Testis (tissue), 3 donors: Measurements from ENCODE around the gene RIPPLY3. TPM values are rescaled to one million over a fixed set of nuclear protein-coding genes. Genes with fewer than 3 reads are reported as not detected.
"Not testable (repeated sequence)": the region's sequence is repeated elsewhere in the genome, so short reads cannot be mapped to it uniquely, and the experiment has no call there.

ENCODE experiments used
- DNase-seq: peaks from one replicate; pipeline ENCODE4 v3.0.0-alpha.2; 2019
- H3K27ac ChIP-seq, 2 donors: fragments of 200-600 bp; sonication (generic); one replicate each; pipeline ENCODE4 v1.5.1; 2019
- H3K27me3 ChIP-seq: fragments of 200-600 bp; sonication (generic); one replicate; pipeline ENCODE4 v1.5.1; 2019
- H3K36me3 ChIP-seq: fragments of 200-600 bp; sonication (generic); one replicate; pipeline ENCODE4 v1.5.1; 2017; ENCODE audit warnings: low read depth; ENCODE audit errors: missing control alignments
- H3K4me1 ChIP-seq: fragments of 200-600 bp; sonication (generic); one replicate; pipeline ENCODE4 v1.5.1; 2019
- H3K4me3 ChIP-seq, 2 donors: fragments of 200-600 bp; sonication (generic); one replicate each; pipeline ENCODE4 v1.5.1; 2017 to 2019
- H3K9me3 ChIP-seq: fragments of 200-600 bp; sonication (generic); one replicate; pipeline ENCODE4 v1.5.1; 2017
- POLR2A ChIP-seq: fragments of 450-650 bp; IDR thresholded peaks from one replicate; pipeline ENCODE4 v1.6.1; 2017; ENCODE audit warnings: antibody characterized with exemption, mild to moderate bottlenecking, moderate library complexity
- WGBS, 2 donors: methylation state at CpG; one replicate each; pipeline ENCODE4 v1.1.5; 2018; 5-methylcytosine and 5-hydroxymethylcytosine counted together
- intact Hi-C: fragments of 100-400 bp; cut with DNase I; formaldehyde crosslinking; loops from one replicate; pipeline ENCODE4 v1.15.1; 2023; ENCODE audit warnings: low total_unique reads
- polyA plus RNA-seq: library from polyadenylated mRNA; stranded (reverse); fragments of 350-450 nt; fragmentation: Illumina TruSeq; extraction: RNeasy Lipid Tissue Mini Kit (QIAGEN cat#74804); gene quantifications from one replicate; pipeline ENCODE4 v1.2.3, GENCODE V29; 2014; ENCODE audit warnings: low read depth, low replicate concordance; ENCODE audit not compliant: insufficient read depth
- total RNA-seq, 2 donors: library from RNA; depleted of rRNA; stranded (reverse); fragments of >200 nt; gene quantifications; one replicate each; pipeline ENCODE4 v1.2.3, GENCODE V29; 2016
- TF ChIP-seq, protein P1 (sequence below), 3 experiments: fragments of 450-650 bp in 2 of 3; fragments of 200-600 bp in 1 of 3; sonication (generic) in 1 of 3; IDR thresholded peaks; one replicate each; pipeline ENCODE4 v1.5.1; 2016 to 2019; ENCODE audit warnings: antibody characterized with exemption in 3 of 3, mild to moderate bottlenecking in 2 of 3, moderate library complexity in 1 of 3

The RIPPLY3 gene
- total and polyA plus RNA-seq, 3 donors from 2014 or later: 0.25 to 0.47 (median 0.31) TPM

DNA sequence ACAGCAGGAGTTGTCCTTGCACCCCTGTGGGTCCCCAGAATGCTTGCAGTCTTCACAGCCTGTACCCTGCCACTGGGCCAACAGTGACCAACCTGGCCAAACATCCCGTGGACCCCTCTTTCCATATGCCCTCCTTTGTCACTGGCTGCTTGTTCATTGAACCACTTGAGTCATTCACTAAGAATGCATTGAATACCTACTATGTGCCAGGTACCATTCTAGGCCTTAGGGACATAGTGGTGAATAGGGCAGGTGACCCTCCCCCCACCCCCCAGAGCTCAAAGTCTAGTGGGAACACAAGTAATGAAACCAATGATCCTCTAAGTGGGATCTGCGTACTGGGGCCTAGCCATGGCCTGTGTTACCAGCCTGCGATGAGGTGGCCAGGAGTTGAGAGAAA, 38.1 kb downstream of the RIPPLY3 start:
- intact Hi-C loops: no loop called here
- Histone ChIP-seq H3K27me3 (no peaks in the 10 kb centered on the region), H3K27ac (no peak overlapping the region), H3K36me3 (no peaks in the 10 kb centered on the region), H3K9me3 (no peaks in the 10 kb centered on the region), H3K4me1 (no peaks in the 10 kb centered on the region), H3K4me3 (no peak overlapping the region)
- WGBS, 2 donors: 97 to 98% methylated on average over 3 of the region's 3 CpGs
- no peak for TF ChIP-seq POLR2A
- TF ChIP-seq, protein P1, sequence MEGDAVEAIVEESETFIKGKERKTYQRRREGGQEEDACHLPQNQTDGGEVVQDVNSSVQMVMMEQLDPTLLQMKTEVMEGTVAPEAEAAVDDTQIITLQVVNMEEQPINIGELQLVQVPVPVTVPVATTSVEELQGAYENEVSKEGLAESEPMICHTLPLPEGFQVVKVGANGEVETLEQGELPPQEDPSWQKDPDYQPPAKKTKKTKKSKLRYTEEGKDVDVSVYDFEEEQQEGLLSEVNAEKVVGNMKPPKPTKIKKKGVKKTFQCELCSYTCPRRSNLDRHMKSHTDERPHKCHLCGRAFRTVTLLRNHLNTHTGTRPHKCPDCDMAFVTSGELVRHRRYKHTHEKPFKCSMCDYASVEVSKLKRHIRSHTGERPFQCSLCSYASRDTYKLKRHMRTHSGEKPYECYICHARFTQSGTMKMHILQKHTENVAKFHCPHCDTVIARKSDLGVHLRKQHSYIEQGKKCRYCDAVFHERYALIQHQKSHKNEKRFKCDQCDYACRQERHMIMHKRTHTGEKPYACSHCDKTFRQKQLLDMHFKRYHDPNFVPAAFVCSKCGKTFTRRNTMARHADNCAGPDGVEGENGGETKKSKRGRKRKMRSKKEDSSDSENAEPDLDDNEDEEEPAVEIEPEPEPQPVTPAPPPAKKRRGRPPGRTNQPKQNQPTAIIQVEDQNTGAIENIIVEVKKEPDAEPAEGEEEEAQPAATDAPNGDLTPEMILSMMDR (IDR thresholded peaks at IDR 0.05): no peak
- DNase-seq: no peak

DNA sequence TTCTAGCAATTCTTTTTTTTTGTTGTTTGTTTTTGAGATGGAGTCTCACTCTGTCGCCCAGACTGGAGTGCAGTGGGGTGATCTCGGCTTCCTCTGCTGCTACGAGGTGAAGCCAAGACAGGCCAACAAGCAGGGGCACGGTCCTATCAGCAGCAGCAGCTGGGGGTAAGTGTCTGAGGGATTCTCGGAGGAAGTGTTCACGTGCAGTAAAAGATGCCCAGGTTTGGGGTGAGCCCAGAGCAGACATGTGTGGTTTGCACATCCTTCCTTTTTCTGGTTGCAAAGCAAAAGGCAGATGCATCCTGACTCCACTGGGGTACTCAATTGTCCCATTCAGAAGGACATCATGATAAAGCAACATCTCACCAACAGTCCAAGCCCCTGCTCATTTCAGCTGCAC, 38.6 kb downstream of the RIPPLY3 start:
- intact Hi-C loops: no loop called here
- Histone ChIP-seq H3K27ac (no peak overlapping the region), H3K36me3 (no peaks in the 10 kb centered on the region), H3K27me3 (no peaks in the 10 kb centered on the region), H3K4me3 (no peak overlapping the region), H3K9me3 (no peaks in the 10 kb centered on the region), H3K4me1 (no peaks in the 10 kb centered on the region)
- TF ChIP-seq POLR2A: no peak
- TF ChIP-seq, protein P1 (IDR thresholded peaks at IDR 0.05): no peak
- WGBS, 2 donors: 88 to 90% methylated on average over 6 of the region's 6 CpGs
- no peak for DNase-seq

DNA sequence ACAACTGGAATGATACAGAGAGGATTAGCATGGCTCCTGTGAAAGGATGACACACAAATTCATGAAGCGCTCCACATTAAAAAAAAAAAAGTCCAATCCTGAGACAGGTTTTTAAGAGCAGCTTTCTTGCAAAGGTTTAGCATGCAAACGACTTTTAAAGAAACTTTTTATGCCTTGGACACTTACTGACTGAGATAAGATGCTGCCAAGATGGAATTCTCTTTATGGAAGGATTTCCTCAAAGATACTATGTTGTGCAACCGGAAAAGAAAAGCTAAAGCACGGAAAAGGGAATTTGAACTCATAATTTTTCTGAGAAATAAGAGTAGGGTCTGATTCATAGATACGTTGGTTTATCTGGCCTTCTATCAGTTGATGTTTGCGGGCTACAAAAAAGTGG, 39.1 kb downstream of the RIPPLY3 start:
- Histone ChIP-seq H3K4me3 (no peak overlapping the region), H3K27me3 (no peaks in the 10 kb centered on the region), H3K27ac (no peak overlapping the region), H3K9me3 (no peaks in the 10 kb centered on the region), H3K4me1 (no peaks in the 10 kb centered on the region), H3K36me3 (no peaks in the 10 kb centered on the region)
- DNase-seq: no peak
- TF ChIP-seq POLR2A: no peak
- TF ChIP-seq, protein P1 (IDR thresholded peaks at IDR 0.05): no peak
- 68 to 72% methylated on average over 6 of the region's 6 CpGs for WGBS, 2 donors
- intact Hi-C loops: no loop called here

DNA sequence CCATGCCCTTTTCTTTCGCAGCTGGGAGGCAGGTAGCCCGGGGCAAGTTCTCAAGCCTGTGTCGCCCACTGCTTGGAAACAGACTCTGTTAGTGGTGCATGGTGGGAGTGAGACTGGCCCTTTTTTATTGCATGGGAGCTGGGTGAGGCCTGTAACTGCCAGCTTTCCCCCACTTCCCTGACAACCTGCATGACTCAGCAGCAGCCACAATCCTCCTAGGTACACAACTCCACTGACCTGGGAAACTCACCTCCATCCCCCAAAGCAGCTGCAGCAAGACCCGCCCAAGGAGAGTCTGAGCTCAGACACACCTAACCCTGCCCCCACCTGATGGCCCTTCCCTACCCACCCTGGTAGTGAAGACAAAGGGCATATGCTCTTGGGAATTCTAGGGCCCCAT, 40.6 kb downstream of the RIPPLY3 start:
- Histone ChIP-seq H3K27me3 (no peaks in the 10 kb centered on the region), H3K4me1 (no peaks in the 10 kb centered on the region), H3K4me3 (no peak overlapping the region), H3K36me3 (no peaks in the 10 kb centered on the region), H3K27ac (no peak overlapping the region), H3K9me3 (no peaks in the 10 kb centered on the region)
- 79 to 93% methylated on average over 4 of the region's 4 CpGs for WGBS, 2 donors
- no peak for DNase-seq
- intact Hi-C loops: no loop called here
- no peak for TF ChIP-seq POLR2A
- TF ChIP-seq, protein P1 (IDR thresholded peaks at IDR 0.05): no peak

DNA sequence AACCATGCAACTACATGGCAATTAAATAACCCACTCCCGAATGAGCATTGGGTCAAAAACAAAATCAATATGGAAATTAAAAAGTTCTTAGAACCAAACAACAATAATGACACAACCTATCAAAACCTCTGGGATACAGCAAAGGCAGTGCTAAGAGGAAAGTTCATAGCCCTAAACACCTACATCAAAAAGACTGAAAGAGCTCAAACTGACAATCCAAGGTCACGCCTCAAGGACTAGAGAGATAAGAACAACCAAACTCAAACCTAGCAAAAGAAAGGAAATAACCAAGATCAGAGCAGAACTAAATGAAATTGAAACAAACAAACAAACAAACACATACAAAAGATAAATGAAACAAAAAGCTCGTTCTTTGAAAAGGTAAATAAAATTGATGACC, 43.2 kb downstream of the RIPPLY3 start:
- H3K4me1 ChIP-seq, H3K9me3 ChIP-seq, H3K27ac ChIP-seq, H3K36me3 ChIP-seq, H3K27me3 ChIP-seq, H3K4me3 ChIP-seq, intact Hi-C loops, DNase-seq: not testable (repeated sequence)
- 84 to 86% methylated on average over 2 to 3 of the region's 3 CpGs for WGBS, 2 donors
